Measurements from ENCODE around the gene OR6K3.
"Not testable (repeated sequence)": the region's sequence is repeated elsewhere in the genome, so short reads cannot be mapped to it uniquely, and the experiment has no call there.

Gene OR6K3

GRCh38 chr1:158720620-158721019 lies at the start of gene OR6K3:
Gene OR6K3 (minus strand): TSS chr1:158720720. CDS start chr1:158718115, 2,605 bp downstream.
- no peak for DNase-seq (ENCODE audit: low spot score)

DNA sequence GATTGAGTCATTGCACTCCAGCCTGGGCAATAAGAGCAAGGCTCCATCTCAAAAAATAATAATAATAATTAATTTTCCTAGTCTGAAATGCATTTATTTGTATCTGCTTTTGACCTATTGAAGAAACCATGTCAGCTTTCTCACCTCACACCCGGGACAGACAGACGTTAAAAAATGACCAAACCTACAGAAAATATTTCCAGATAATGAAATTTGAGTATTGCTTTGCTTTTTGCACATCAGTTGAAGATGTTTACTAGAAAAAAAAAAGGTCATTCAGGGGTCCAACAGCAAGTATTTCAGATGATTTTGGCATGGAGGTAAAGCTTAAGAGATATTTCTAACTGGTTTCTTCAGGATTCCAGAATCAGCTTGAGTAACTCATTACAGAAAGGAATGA lies 33.9 kb upstream of the OR6K3 start, which contains the start of gene OR6K6:
OR6K6 (plus strand) TSS at position 301 of the 400 bp plus-strand sequence. CDS start 168 bp downstream, outside the sequence.
- DNase-seq (ENCODE audit: low spot score) = no peak

GRCh38 chr1:158752155-158752712 lies 31.7 kb upstream of the OR6K3 start:
- no peak for DNase-seq (ENCODE audit: low spot score)

DNA sequence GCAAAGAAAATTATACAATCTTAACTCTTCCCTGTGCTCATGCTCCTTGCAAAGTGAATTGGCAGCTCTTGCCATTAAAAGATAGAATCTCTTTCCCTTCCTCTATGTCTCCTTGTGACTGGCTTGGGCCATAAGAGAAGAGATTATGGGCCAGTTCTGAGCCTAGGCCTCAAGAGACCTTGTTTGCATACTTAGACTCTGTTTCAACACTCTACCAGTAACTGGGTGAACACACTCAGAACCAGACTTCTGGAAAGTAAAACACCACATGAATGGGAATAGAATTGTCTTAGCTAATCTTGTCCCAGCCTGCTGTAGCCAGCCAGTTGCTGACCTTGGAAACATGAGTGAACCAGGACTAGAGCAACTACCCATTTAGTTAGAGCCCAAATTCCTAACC lies 15.3 kb upstream of the OR6K3 start:
- DNase-seq (ENCODE audit: low spot score) = no peak

DNA sequence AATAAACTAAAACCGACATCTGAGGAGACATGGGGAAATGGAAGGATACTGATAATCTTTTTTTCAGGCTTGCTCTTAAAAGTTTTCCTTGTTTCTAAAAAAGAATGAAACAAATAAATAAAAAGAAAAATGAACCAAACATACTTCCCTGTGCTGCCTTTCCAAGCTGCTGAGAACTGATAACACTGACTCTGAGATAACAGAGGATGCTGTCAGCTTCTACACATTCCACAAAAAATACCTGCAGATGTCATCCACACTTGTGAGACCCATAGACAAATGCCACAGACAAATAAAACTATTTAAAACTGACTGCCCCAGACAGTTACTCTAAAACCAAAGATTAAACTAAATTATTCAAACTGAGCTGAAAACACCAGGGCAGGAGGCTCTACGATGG lies 12.0 kb upstream of the OR6K3 start:
- DNase-seq (ENCODE audit: low spot score) = no peak

DNA sequence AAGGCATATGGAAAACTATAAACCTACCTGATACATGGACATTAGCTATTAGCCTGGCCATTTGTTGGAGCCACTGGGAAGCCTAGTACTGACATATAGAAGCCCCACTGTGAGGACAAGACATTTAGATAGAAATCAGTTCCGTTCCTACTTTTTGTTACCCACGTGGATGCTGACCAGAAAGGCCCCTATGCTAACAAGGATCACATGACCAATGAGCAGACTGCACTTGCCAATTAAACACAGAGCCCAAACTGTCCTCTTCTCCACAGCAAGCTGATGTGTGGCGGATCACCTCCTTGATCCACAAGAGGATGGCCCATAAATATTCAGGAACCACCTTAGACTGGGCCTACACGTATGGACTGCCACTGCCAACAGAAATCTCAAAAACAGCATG lies 11.2 kb upstream of the OR6K3 start:
- DNase-seq (ENCODE audit: low spot score) = no peak

DNA sequence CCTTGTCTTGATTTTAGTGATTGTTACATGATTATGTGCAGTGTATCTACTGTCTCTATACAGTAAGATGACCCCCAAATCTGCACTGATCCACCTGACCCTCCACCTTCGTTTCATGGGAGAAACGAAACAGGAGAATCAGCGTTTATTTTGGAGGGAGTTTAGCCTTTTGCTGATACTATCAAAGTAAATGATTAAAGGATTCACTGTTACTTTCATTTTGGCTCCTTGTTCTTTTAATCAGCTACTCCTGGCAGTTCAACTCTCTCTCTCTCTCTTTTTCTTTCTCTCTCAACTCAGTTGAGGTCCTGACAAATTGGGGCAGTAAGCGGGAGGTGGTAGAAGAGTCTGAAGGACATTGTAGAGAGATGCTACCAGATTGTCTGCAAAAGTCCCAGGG lies 9.9 kb upstream of the OR6K3 start:
- DNase-seq (ENCODE audit: low spot score) = no peak

DNA sequence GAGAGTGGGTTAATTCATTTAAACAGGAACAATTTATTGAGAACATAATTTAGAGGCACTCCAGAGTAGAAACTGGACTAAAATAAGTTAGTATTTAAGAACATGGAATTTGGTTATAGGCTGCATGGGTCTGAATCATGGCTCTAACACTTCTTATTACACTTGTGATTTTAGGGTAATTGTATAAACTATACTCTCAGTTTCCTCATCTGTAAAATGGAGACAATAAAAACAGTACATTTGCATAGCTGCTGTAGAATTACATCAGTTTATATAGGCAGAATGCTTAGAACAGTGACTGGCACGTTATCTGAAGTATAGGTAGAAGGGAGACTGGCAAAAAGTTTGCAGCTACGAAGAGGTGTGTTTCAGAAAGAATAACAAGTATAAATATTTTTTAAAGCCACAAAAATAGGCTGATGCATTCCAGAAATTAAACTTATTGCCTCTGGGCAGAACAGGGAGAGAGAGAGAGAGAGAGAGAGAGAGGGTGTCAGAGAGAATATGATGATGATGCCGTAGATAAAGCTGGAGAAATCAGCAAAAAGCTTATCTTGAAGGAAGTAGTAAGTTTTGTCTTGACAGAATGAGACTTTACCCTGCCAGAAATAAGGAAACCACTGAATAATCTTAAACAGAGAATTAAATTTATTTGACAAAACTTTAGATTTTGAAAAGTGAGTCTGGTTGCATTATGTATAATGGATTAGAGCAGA lies 8.1 kb upstream of the OR6K3 start:
- DNase-seq (ENCODE audit: low spot score) = no peak

DNA sequence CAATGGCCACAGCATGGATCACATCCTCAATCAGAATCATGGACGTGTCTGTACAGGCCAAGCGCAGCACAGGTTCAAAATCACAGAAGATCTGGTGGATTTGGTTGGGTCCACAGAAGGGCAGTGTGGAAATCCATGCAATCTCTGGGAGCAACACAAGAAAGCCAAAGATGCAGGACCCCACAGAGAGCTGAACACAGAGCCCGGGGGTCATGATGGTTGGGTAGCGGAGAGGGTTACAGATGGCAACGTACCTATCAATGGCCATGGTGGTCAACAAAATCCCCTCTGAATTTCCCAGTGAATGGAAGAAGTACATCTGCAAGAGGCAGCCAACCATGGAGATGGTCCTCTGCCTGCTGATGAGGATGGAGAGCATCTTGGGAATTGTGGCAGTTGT lies 3.9 kb upstream of the OR6K3 start:
- DNase-seq (ENCODE audit: low spot score) = no peak

DNA sequence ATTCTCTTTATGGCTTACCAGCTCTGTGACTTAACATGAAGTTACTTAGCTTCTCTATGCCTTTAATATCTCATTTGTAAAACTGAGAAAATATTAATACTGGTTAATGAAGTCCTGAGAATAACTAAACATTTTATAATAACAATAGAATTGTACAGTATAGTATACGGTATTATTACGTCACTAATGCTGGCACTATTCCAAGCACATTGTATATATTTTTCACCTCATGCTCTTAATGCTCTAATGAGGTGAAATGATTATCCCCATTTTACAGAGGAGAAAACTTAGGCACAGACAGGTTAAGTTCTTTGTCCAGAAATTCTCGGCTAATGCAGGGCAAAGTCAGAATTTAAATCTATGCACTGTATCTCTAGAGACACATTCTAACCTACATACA lies 856 bp downstream of the OR6K3 start:
- no peak for DNase-seq (ENCODE audit: low spot score)

GRCh38 chr1:158717344-158717743 lies 3.2 kb downstream of the OR6K3 start:
- no peak for DNase-seq (ENCODE audit: low spot score)

DNA sequence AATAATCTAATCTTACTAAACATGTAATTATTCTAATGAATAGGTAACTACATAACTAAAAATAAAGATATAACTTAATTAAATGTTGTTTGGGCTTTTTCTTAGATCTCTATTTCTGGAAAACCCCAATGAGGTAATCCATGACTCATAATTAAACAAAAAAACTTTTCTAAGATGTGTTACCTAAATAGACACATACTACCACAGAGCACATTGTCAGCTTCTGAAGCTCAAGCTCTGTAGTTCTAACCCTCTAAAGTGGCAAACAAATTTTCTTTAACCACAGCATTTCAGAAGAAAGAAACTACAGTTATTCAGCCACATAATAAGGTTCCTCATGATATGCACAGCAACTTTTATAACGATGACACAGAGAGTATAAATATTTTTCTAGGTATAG lies 4.2 kb downstream of the OR6K3 start:
- DNase-seq (ENCODE audit: low spot score) = peak; percentile 31

DNA sequence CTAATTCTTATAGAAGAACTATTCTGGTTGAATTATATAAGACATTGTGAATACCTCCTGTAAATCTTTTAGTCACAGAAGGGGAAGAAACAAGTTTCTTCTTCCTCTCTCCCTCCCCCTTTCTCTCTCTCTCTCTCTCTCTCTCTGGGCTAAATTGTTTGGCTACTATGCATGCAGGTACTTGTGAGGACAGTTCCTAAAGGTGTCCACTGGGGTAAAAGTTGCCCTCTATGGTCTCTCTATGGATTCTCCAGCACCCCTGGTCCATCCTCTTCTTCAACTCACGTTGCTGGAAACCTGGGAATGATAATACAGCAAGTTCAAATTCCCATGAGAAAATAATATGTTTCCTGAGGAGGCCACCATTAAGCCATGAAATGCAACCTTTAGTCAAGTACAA lies 5.8 kb downstream of the OR6K3 start:
- DNase-seq (ENCODE audit: low spot score) = no peak

DNA sequence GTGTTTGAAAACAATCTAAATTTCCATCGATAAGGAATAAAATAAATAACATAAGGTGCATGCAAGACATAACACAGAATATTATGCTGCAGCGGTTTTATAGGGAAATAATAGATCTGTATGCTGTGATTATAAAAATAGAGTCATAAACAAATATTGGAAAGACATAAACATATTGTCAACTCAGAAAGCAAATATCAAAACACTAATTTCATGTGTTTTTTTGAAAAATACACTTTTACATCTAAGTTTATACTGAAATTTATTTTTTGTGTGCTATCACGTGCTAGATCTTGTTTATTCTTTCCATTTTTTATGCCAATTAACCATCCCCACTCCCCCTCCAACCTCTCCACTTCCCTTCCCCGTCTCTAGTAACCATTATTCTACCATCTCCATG lies 9.4 kb downstream of the OR6K3 start:
- DNase-seq (ENCODE audit: low spot score) = no peak

- DNase-seq (ENCODE audit: low spot score) = no peak
These were observed 14.4 kb downstream of the OR6K3 start for GRCh38 chr1:158706096-158706495.

DNA sequence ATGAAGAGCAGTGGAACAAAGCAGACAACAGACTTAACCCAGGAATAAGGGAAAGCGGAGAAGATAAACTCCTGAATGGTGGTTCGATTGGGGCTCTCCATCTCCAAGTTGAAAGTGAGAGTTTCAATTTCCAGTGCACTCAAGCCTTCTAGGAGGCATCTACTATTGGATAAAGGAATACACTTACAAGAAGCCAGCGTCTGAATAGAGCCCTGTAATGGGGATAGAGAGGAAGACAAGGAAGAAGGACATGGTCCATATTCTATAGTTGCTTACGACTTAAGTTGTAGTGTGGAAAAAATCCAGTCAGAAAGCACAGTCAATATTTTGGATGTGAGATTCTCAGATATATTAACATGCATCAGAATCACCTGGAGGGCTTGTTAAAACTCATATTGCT lies 20.0 kb downstream of the OR6K3 start, which contains the start of gene OR6K2:
OR6K2 (minus strand) TSS at position 101 of the 400 bp plus-strand sequence; CDS start at position 101, 0 bp downstream.
- DNase-seq (ENCODE audit: low spot score) = no peak

GRCh38 chr1:158694596-158694995 lies 25.9 kb downstream of the OR6K3 start:
- DNase-seq (ENCODE audit: low spot score) = no peak

GRCh38 chr1:158692356-158692755 lies 28.2 kb downstream of the OR6K3 start:
- DNase-seq (ENCODE audit: low spot score) = no peak

- DNase-seq (ENCODE audit: low spot score) = no peak
These were observed 28.6 kb downstream of the OR6K3 start for GRCh38 chr1:158691907-158692306.

- not testable (repeated sequence) for DNase-seq (ENCODE audit: low spot score)
These were observed 29.4 kb downstream of the OR6K3 start for GRCh38 chr1:158691149-158691548.

GRCh38 chr1:158689875-158690274 lies 30.6 kb downstream of the OR6K3 start:
- DNase-seq (ENCODE audit: low spot score) = no peak

GRCh38 chr1:158689110-158689509 lies 31.4 kb downstream of the OR6K3 start:
- no peak for DNase-seq (ENCODE audit: low spot score)

DNA sequence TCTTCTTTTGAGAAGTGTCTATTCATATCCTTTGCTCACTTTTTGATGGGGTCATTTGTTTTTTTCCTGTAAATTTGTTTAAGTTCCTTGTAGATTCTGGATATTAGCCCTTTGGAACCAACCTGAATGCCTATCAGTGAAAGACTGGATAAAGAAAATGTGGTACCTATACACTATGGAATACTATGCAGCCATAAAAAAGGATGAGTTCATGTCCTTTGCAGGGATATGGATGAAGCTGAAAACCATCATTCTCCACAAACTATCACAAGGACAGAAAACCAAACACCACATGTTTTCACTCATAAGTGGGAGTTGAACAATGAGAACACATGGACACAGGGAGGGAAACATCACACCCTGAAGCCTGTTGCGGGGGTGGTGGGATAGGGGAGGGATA lies 32.2 kb downstream of the OR6K3 start:
- DNase-seq (ENCODE audit: low spot score) = not testable (repeated sequence)

DNA sequence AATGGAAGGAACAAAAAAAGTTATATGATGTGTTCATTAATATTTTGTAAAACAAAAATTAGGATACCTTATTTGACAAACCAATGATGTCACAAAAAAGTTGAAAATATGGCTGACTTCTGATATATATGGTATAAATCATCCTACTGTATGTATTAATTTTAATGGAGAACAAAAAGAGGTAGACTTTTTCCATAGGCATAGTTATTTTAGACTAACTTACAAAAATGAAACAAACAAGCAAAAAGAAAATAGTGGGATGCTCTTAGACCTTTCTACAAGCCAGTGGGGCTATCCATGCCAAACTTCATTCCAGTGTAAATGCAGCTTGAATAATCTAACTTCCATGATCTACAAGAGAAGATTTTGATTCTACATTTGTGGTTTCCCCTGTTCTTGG lies 33.5 kb downstream of the OR6K3 start:
- no peak for DNase-seq (ENCODE audit: low spot score)

All from kidney tubule cell (primary cell).